Measurements from ENCODE around the gene BCORL1.

- TF ChIP-seq POLR2AphosphoS5 (IDR thresholded peaks at IDR 0.05) (no peak), POLR2A (IDR thresholded peaks at IDR 0.05) (no peak), CTCF (IDR thresholded peaks at IDR 0.05) (no peak), EP300 (IDR thresholded peaks at IDR 0.05) (no peak)
Measured at GRCh38 chrX:129965166-129965565, 17.3 kb upstream of the BCORL1 start.
